GM18867 (cell line): ENCODE results near the gene ERFL.

Experiments
- ATAC-seq: cut with Tn5 transposase; IDR thresholded peaks from one replicate; pipeline ENCODE4 v1.9.1; 2021; ENCODE audit warnings: mild to moderate bottlenecking, moderate library complexity; ENCODE audit not compliant: unreplicated experiment

The ERFL gene

GRCh38 chr19:41927497-41928192 lies 604 bp downstream of the ERFL start:
- ATAC-seq: no peak

DNA sequence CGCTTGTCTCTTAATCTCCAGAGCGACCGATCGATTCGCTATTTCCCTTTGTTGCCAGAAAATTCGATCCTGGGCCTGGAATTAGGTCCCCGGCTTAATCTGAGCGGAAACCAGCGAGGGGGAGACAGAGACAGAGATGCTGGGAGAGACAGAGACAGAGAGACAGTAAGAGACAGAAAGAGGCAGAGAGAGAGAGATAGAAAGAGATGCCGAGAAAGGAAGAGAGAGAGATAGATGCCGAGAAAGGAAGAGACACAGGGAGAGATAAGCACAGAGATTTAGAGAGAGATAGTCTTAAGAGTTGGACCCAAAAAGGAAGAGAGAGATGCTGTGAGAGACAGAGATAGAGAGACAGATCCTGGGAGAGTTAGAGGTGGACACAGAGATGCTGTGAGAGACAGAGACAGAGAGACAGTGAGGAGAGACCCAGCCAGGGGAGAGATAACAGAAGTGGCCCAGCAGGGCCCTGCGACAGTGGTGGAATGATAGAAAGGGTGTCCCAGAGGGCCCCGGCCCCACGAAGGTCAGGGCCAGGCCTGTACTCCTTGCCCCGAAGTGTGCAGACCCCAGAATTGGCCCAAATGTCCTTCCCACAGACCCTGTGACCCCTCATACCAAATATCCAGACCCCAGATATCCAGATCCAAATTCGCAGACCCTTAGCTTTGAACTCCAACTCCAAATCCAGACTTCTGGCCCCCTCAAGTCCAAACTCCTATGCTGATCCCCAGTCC lies 1.3 kb downstream of the ERFL start:
- no peak for ATAC-seq

DNA sequence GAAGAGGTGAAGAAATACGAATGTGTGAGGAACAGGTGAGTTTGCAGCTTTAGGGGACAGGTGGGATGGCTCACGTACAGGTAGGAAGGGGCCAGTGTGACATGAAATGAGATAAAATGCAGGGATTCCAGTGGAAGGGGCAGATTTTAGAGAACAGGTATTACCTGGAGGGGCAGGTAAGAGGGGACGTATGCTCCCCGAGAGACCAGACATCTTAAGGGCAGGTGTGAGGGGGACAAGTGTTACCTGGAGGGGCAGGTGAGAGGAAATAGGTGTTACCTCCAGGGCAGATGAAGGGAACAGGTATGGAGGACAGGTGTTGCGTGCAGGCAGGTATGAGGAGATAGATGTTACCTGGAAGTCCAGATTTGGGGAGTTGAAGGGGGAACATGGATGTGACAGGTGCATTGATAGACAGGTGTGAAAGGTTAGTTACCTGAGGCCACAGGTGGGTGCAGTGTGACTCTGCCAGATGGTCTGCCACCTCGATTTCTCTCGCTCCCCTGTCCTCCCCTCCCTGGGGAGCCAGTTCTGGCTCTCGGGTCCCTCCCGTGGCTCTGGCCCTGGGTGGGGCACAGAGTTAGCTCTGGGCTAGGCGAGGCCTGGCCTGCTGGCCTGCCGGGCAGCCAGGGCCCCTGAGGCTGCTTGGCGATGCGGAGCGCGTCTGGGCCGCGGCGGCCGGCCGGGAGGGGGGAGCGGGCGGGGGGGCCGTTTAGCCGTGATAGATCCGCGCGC lies 2.1 kb downstream of the ERFL start:
- ATAC-seq: no peak

GRCh38 chr19:41925208-41926003 lies 2.8 kb downstream of the ERFL start:
- no peak for ATAC-seq

- no peak for ATAC-seq
These were observed 3.8 kb downstream of the ERFL start for GRCh38 chr19:41924151-41925145.

DNA sequence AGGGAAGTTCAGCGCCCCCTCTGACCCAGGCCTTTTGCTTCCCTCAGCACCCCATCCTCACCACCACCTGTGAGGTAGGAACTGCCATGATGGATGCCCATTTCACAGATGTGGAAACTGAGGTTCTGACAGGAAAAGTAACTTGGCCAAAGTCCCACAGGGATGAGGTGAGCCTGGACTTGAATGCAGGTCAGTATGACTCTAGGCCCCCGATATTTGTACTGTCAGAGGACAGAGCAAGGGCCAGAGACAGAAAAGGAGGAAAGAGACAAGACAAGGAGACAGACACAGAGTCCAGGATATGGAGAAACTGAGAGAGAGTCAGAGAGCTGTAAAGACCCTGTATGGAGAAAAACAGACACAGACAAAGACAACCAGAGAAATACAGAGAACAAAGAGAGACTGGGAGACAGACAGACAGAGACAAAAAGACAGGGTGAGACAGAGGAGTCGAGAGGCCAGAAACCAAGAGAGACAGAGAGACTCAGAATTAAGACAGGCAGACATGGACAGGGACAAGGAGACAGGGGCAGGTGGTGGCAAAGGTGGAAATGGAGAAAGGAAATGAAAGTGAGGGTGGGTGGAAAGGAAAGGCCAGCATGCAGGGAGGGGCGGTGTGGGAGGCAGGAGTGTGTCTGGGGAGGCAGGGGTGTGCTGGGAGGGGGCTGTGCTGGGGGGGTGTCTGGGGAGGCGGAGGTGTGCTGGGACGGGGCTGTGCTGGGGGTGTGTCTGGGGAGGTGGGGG lies 5.0 kb downstream of the ERFL start:
- ATAC-seq: no peak

DNA sequence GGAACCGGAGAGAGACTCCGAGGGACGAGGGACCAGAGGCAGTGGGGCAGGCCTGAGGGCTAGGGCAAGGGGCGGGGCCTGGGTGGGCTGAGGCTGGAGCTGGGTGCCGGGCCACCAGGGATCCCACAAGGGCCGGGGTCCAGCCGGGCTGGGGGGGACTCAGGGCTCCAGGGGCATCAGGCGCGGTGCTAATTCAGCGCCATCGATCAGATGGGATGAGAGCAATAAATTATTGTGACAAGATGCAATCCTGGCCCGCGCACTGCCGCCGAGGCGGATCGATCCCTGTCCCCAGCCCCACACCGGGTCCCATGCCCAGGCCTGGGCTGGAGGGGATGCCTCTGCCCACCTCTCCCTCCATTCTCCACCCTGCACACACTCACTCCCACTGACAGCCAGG lies 5.7 kb downstream of the ERFL start:
- ATAC-seq: no peak

- no peak for ATAC-seq
These were observed 6.4 kb downstream of the ERFL start for GRCh38 chr19:41921577-41922576.

DNA sequence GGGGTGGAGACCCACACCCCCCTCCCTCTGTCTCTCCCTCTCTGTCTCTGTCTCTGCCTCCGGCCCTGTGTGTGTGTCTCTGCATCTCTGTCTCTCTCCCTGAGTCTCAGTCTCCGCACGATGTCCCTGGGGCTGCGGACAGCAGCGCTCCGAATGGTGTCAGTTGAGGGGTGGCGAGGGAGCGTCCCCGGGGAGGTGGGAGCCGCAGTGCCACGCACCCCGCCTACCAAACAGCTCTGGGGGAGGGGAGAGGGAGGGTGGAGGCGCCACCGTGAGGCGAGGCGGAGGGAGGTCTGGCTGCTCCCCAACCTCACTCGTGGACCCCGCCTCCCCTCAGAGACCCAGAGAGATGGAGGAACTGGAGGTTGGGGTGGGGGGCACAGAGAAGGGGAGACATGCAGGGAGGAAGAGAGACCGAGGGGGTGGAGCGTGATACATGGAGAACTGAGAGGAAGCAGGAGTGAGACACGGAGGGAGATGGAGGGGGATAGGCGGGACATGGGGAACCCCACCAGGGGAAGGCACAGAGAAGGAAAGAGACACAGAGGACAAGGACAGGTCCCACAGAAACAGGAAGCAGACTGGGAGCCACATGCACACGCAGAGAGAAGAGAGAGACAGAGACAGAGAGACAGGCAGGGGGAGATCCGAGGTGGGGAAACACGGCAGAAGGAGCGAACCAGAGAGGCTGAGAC lies 7.2 kb downstream of the ERFL start:
- no peak for ATAC-seq

- no peak for ATAC-seq
These were observed 8.1 kb downstream of the ERFL start for GRCh38 chr19:41919948-41920712.

- ATAC-seq: no peak
These were observed 9.5 kb downstream of the ERFL start for GRCh38 chr19:41918653-41919244.

GRCh38 chr19:41918095-41918494 lies 10.2 kb downstream of the ERFL start:
- ATAC-seq: no peak

DNA sequence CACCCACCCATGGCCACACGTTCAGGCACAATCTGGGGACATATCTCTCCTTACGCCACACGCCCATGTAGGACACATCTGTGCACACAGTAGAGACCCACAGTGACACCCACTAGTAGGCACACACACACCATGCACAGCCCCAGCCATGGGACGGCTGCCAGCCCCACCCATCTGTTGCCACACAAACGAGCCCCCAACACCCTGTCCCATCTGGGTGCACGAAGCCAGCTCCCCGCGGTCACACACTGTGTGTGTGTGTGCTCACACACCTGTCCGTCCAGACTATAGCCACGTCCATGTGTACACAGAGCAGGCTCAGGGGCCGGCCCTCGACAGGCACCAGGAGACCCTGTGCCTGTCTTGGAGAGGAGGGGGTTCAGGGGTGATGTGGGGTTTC lies 10.6 kb downstream of the ERFL start:
- ATAC-seq: no peak

- no peak for ATAC-seq
These were observed 12.4 kb downstream of the ERFL start for GRCh38 chr19:41915776-41916414.

GRCh38 chr19:41915021-41915775 lies 13.1 kb downstream of the ERFL start:
- no peak for ATAC-seq
